Measurements from ENCODE around the gene PRKN. TPM values are rescaled to one million over a fixed set of nuclear protein-coding genes. Genes with fewer than 3 reads are reported as not detected.

The PRKN gene
- total and polyA plus RNA-seq, 8 donors = 0.82 to 7.2 (median 2.9) TPM

GRCh38 chr6:161578478-161578877 is 1149.1 kb downstream of the PRKN start:
- H3K4me3 ChIP-seq = no peak overlapping the region
- no peaks in the 10 kb centered on the region for H3K4me1 ChIP-seq
- intact Hi-C loops (cut with DNase I) = no loop called here
- H3K9me3 ChIP-seq = no peaks in the 10 kb centered on the region
- TF ChIP-seq CTCF (IDR thresholded peaks at IDR 0.05) = no peak
- H3K27me3 ChIP-seq = no peaks in the 10 kb centered on the region
- no peaks in the 10 kb centered on the region for H3K36me3 ChIP-seq
- H3K27ac ChIP-seq = no peak overlapping the region
- ATAC-seq (no peak), DNase-seq (no peak), FAIRE-seq (no peak)
- WGBS, 2 donors = 47 to 69% methylated on average over 3 of the region's 3 CpGs

GRCh38 chr6:161575523-161576254 is 1151.9 kb downstream of the PRKN start:
- Histone ChIP-seq H3K4me3 (no peak overlapping the region), H3K4me1 (no peaks in the 10 kb centered on the region), H3K27me3 (no peaks in the 10 kb centered on the region), H3K9me3 (no peaks in the 10 kb centered on the region), H3K36me3 (no peaks in the 10 kb centered on the region), H3K27ac (no peak overlapping the region)
- no peak for DNase-seq
- 84% methylated on average over 13 of the region's 13 CpGs for WGBS, 2 donors
- TF ChIP-seq CTCF (IDR thresholded peaks at IDR 0.05) = no peak
- no peak for ATAC-seq
- FAIRE-seq = no peak
- intact Hi-C loops (cut with DNase I) = no loop called here

GRCh38 chr6:161568885-161569456 is 1158.6 kb downstream of the PRKN start:
- no peaks in the 10 kb centered on the region for H3K36me3 ChIP-seq
- no peak overlapping the region for H3K4me3 ChIP-seq
- no peaks in the 10 kb centered on the region for H3K27me3 ChIP-seq
- H3K27ac ChIP-seq = no peak overlapping the region
- TF ChIP-seq CTCF (IDR thresholded peaks at IDR 0.05) = no peak
- no peaks in the 10 kb centered on the region for H3K9me3 ChIP-seq
- intact Hi-C loops (cut with DNase I) = no loop called here
- 71 to 85% methylated on average over 6 of the region's 6 CpGs for WGBS, 2 donors
- no peak for FAIRE-seq
- no peak for DNase-seq
- ATAC-seq = no peak
- no peaks in the 10 kb centered on the region for H3K4me1 ChIP-seq

GRCh38 chr6:161564952-161565351 is 1162.6 kb downstream of the PRKN start:
- no peaks in the 10 kb centered on the region for H3K9me3 ChIP-seq
- no peaks in the 10 kb centered on the region for H3K27me3 ChIP-seq
- no peak for TF ChIP-seq CTCF (IDR thresholded peaks at IDR 0.05)
- intact Hi-C loops (cut with DNase I) = no loop called here
- no peaks in the 10 kb centered on the region for H3K4me1 ChIP-seq
- DNase-seq (no peak), ATAC-seq (no peak), FAIRE-seq (no peak)
- H3K4me3 ChIP-seq = no peak overlapping the region
- WGBS, 2 donors = 78 to 86% methylated on average over 3 of the region's 3 CpGs
- no peaks in the 10 kb centered on the region for H3K36me3 ChIP-seq
- no peak overlapping the region for H3K27ac ChIP-seq

- DNase-seq = no peak
- Histone ChIP-seq H3K4me3 (no peak overlapping the region), H3K27me3 (no peaks in the 10 kb centered on the region), H3K27ac (no peak overlapping the region), H3K4me1 (no peaks in the 10 kb centered on the region), H3K36me3 (no peaks in the 10 kb centered on the region), H3K9me3 (no peaks in the 10 kb centered on the region)
- no peak for FAIRE-seq
- intact Hi-C loops (cut with DNase I) = no loop called here
- TF ChIP-seq CTCF (IDR thresholded peaks at IDR 0.05) = no peak
- 88 to 92% methylated on average over 9 of the region's 9 CpGs for whole genome bisulfite sequencing, 2 donors
- ATAC-seq = no peak
These were observed 1165.7 kb downstream of the PRKN start for GRCh38 chr6:161561908-161562307.

All from pancreas (tissue), 10 donors.